ENCODE data around the gene SUSD5.

Gene SUSD5

DNA sequence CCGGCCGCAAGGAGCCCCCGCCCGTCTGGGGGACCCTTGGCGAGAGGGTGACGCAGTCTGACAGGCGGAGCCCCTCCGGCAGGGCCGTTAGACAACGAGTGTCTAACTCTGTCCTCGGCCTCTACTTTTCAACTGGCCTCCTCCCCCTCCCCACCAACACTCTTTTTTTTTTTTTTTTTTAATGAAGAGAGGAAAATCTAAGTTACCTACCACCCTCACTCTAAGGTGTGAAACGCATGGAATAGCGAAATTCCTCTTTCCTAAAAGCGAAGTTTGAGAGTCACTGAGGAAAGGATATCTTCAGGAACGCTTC is 521 bp upstream of the SUSD5 start:
- TF ChIP-seq, protein P1, sequence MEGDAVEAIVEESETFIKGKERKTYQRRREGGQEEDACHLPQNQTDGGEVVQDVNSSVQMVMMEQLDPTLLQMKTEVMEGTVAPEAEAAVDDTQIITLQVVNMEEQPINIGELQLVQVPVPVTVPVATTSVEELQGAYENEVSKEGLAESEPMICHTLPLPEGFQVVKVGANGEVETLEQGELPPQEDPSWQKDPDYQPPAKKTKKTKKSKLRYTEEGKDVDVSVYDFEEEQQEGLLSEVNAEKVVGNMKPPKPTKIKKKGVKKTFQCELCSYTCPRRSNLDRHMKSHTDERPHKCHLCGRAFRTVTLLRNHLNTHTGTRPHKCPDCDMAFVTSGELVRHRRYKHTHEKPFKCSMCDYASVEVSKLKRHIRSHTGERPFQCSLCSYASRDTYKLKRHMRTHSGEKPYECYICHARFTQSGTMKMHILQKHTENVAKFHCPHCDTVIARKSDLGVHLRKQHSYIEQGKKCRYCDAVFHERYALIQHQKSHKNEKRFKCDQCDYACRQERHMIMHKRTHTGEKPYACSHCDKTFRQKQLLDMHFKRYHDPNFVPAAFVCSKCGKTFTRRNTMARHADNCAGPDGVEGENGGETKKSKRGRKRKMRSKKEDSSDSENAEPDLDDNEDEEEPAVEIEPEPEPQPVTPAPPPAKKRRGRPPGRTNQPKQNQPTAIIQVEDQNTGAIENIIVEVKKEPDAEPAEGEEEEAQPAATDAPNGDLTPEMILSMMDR (IDR thresholded peaks at IDR 0.05; ENCODE audit: low read depth, low read length, missing control alignments) = no peak
- H3K4me3 ChIP-seq (ENCODE audit: low read depth, low read length) = no peak overlapping the region
- no peak for DNase-seq (ENCODE audit: low read depth)

DNA sequence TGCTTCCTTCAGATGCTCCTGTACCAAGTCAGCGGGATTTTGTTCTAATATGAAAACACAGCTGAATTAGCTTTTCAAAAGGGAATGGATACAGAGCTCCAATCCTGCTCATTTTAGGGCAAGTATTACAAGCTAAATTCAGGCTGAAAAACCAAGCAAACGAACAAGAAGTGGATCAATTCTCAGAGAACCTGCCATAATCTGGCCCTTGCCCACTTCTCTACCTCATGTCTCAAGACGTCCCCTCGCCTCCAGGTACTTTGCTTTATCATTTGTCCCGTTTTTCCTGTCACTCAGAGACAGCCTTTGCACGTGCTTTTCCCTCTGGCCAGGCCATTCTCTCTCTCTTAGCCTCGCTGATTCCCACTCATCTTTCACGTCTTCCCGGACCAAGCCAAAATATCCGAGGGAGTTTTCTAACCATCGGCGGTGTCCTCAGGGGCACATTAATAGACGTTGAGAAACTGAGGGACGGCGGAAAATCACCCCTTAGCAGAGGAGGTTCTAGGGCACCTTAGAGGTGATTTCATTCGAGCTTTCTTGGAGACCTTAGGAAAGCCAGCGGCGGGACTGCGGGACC is 654 bp downstream of the SUSD5 start:
- TF ChIP-seq, protein P1 (IDR thresholded peaks at IDR 0.05; ENCODE audit: low read depth, low read length, missing control alignments) = no peak
- DNase-seq (ENCODE audit: low read depth) = no peak
- H3K4me3 ChIP-seq (ENCODE audit: low read depth, low read length) = no peak overlapping the region

DNA sequence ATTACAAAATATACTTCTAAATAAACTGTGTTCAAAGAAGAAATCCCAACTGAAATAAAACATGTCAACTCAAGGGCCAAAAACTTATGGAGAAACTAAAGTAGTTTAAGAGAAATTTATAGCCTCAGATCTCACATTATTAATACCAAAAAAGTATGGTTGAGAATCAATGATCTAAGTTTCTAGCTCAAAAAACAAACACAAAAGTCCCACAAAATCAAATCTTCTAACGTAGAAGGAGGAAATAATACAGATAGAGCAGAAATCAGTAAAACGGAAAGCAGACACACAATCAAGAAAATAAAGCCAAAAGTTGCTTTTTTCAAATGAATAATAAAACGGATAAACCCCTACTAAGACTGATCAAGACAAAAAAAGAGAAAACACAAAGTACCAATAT is 2.9 kb downstream of the SUSD5 start:
- H3K4me3 ChIP-seq (ENCODE audit: low read depth, low read length) = no peak overlapping the region
- TF ChIP-seq, protein P1 (IDR thresholded peaks at IDR 0.05; ENCODE audit: low read depth, low read length, missing control alignments) = no peak
- no peak for DNase-seq (ENCODE audit: low read depth)

DNA sequence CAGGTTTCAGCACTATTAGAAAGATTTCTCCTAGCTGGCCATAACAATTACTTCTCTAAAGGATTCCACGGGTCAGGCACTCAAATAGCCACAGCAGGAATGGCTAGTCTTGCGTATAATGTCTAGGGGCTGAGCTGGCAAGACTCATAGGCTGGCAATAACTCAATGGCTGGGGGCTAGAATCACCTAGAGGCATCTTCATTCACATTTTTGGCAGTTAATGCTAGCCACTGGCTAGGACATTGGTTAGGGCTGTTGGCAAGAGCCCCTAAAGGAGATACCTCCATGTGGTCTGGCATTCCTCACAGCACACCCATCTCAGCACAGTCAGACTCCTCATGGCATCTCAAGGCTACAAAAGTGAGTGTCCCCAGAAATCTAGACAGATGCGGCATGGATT is 6.2 kb downstream of the SUSD5 start:
- no peak overlapping the region for H3K4me3 ChIP-seq (ENCODE audit: low read depth, low read length)
- TF ChIP-seq, protein P1 (IDR thresholded peaks at IDR 0.05; ENCODE audit: low read depth, low read length, missing control alignments) = no peak
- DNase-seq (ENCODE audit: low read depth) = no peak

DNA sequence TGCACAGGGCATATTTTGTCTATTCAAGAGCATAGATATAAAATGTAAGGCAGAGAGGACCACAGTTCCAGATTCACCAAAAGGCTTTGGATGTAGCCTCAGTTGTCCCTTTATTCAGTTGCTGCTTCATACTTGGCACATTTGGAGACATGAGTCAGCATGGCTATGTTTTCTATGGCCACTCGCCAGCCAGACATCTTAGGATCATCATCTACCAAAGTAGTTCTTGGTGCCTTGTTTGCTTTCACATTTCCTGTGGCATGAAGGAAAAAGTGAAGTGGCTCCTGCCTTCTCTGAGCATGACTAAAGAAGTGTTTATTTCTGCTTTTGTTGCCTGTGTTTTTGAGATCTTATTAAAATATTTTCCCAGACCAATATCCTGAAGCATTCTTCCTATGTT is 7.2 kb downstream of the SUSD5 start:
- no peak for DNase-seq (ENCODE audit: low read depth)
- no peak overlapping the region for H3K4me3 ChIP-seq (ENCODE audit: low read depth, low read length)
- TF ChIP-seq, protein P1 (IDR thresholded peaks at IDR 0.05; ENCODE audit: low read depth, low read length, missing control alignments) = no peak

DNA sequence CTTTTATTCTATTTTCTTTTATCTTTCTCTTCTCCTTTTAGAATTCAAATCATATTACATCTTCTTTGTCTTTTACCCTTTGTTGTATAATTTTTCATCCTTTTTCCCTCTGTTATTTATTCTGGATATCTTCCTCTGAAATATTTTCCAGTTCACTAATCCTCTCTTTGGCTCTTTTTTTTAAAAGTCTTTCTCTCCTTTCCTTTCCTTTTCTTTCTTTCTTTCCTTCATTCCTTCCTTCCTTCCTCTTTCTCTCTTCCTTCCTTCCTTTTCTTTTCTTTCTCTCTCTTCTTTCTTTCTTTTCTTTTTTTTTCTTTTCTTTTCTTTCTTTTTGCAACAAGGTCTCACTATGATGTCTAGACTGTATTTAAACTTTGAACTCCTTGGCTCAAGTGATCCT is 9.3 kb downstream of the SUSD5 start:
- TF ChIP-seq, protein P1 (IDR thresholded peaks at IDR 0.05; ENCODE audit: low read depth, low read length, missing control alignments) = no peak
- no peak for DNase-seq (ENCODE audit: low read depth)
- H3K4me3 ChIP-seq (ENCODE audit: low read depth, low read length) = no peak overlapping the region

DNA sequence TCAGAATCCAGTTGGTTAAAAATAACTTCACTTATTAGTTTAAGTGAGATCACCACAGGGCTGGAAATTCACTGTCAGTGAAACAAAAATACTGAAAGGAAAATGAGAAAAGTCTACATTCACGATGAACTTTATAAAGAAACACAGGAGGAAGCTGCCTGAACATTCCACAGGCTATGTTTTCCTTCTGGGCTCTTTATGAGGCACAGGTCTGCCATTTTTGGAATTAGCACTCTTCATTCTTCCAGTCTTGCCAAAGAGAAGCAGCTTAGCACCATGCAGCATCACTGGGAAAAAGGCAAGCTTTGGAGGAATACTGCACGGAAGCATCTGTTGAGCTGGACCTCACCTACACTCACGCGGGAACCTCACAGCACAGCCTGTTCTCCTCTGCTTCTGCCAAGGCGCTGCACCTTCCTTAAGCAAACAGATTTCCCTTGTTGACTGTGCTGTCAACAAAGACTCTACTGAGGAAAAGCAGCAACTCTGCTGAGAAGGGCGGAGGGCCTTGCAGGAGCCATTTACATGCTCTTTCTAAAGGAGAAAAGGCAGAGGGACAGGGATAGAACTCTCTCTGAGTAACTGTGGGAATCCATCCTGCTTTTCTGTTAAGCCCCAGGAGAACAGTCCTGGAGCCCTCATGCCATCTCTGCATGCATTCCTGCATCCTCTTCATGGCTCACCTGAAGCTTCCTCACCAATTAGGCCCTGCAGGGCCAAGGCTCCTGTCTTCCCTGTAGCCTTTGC is 15.7 kb downstream of the SUSD5 start:
- no peak for DNase-seq (ENCODE audit: low read depth)
- TF ChIP-seq, protein P1 (IDR thresholded peaks at IDR 0.05; ENCODE audit: low read depth, low read length, missing control alignments) = no peak
- H3K4me3 ChIP-seq (ENCODE audit: low read depth, low read length) = no peak overlapping the region
